SHP77 treated with DMSO at 0.1 percent for 48 hours (cell line): ENCODE results near the gene CEP89.
"Not testable (repeated sequence)": the region's sequence is repeated elsewhere in the genome, so short reads cannot be mapped to it uniquely, and the experiment has no call there.

Source experiments
- DNase-seq: peaks from one replicate; lab custom pipeline; 2025; lab: John Stamatoyannopoulos, UW

Gene CEP89

DNA sequence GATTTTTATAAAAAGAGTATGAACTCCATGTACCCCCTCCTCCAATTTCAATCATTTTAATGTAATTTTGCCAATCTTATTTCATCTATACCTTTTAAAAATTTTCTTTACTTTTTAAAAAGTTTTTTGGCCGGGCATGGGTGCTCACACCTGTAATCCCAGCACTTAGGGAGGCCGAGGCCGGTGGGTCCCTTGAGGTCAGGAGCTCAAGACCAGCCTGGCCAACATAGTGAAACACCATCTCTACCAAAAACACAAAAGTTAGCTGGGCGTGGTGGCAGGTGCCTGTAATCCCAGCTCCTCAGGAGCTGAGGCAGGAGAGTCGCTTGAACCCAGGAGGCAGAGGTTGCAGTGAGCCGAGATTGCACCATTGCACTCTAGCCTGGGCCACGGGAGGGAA is 138.4 kb downstream of the CEP89 start:
- DNase-seq: not testable (repeated sequence)

- DNase-seq: not testable (repeated sequence)
These were observed 138.9 kb downstream of the CEP89 start for GRCh38 chr19:32832825-32833224.

DNA sequence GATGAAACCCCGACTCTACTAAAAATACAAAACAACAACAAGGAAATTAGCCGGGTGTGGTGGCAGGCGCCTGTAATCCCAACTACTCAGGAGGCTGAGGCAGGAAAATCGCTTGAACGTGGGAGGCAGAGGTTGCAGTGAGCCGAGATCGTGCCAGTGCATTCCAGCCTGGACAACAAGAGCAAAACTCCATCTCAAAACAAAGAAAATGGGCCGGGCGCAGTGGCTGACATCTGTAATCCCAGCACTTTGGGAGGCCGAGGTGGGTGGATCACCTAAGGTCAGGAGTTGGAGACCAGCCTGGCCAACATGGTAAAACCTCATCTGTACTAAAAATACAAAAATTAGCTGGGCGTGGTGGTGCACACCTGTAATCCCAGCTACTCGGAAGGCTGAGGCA is 139.7 kb downstream of the CEP89 start:
- DNase-seq: not testable (repeated sequence)

DNA sequence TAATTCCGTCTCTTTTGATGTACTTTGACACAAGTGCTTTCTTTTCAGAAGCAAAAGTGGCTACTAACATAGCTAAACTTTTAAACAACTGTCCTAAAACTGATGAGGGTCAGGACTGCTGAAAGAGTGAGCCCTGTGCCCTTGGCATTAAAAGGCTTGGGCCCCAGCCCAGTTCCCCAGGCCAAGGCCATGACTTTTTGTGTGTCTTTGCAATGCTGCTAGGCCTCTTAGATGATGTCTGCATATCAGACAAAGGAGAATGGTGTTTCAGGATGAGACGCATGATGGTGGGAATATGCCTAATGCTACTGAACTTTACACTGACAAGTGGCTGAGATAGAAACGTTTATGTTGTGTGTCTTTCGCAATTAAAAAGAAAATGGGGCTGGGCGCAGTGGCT is 140.1 kb downstream of the CEP89 start:
- DNase-seq: no peak

DNA sequence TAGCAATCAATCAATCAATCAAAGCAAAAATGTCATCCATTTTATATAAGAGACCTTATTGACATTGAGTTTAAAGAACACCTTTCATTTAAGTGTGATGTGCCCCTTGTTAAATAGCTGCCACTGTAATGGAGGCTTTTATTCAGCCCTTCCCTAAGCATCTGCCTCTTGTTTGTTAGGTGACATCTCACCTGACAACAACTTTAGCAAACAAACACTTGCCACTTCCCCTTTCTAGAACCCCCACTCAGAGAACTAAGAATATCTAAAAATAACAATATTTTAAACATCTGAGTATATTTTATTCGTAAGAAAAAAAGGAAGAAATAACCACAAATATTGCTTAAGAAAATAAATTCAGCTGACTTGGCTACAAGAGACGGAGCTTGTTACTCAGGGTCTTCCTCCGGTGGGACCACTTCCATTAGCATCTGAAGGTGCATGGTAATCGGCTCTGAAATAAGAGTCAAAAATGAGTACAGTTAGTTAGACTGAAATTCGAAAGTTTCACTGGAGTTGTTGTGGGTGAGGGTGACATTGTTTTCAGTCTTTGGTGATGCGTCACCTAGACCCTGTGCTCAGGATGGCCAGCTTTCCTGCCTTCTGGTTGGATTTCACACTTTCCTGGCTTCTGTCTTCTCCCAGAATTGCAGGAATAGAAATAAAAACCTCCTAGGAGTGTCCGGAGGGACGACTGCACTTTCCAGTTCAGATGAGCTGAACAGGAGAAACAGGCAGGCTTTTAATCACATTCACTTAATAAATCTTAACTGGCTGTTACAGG is 141.3 kb downstream of the CEP89 start:
- DNase-seq: no peak

- DNase-seq: no peak
These were observed 142.3 kb downstream of the CEP89 start for GRCh38 chr19:32829345-32829896.

DNA sequence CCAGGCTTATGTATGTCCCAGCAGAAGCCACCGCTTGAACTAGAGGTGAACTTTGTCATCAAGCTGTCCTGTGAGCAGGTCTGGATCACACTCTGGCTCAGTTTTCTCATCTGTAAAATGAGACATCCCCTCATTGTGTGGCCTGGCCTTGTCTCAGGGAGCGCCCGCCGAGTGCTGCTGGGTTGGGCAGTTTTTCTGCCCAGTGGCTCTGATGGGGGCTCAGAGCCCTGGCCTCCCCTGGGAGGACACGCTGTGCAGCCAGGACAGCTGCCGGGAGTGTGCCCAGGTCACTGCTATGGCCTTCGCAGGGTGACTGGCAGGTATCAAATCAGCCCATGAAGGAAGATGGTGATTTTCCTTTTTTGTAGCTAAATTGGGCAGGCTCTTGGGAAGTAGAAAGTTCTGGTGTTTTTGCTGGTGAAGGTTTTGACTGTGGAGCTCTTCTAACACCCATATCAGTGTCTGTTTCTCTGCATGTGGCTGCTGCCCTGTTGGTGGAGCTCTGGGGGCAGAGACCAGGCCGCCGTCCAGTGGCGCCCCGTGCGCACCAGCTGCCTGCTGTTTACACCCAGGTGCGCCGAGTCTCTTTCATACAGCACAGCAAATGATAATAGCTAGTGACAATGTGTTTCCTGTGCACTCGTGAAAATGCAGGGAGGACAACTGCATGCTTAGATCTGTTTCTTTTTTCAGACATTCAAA is 143.0 kb downstream of the CEP89 start:
- peak; percentile 59 for DNase-seq

DNA sequence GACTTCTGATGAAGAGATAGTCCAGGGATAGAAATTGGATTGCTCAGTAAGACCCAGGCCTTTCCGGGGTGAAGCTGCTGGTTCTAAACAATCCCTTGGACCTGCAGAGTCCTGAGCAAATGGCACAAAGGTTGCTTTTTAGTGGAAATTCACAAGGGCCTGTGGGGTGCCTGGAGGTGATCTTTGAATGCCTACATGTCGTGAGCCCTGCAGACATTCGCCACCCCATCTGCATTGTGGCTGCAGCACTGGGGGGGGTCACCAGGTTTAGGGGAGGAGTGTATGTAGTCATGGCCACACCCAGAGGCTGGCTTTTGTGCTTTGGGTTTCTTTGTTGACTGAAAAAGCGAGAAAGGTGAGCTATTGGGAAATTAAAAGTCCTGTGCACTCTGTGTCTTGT is 143.6 kb downstream of the CEP89 start:
- DNase-seq: no peak
